Nephron progenitor cell (in vitro differentiated cells): ENCODE results near the gene PKP1.

Experiments used
- DNase-seq: peaks from one replicate; pipeline ENCODE4 v3.0.0; 2021
- H3K27ac Mint-ChIP-seq: 2 replicates; pipeline ENCODE4 v1.8.0; 2021; ENCODE audit warnings: mild to moderate bottlenecking, moderate library complexity, mixed read lengths
- H3K27me3 Mint-ChIP-seq: 2 replicates; pipeline ENCODE4 v1.8.0; 2021; ENCODE audit warnings: mild to moderate bottlenecking, low read depth, mixed read lengths; ENCODE audit not compliant: poor library complexity
- H3K36me3 Mint-ChIP-seq: 2 replicates; pipeline ENCODE4 v1.8.0; 2021; ENCODE audit warnings: low read depth, mixed read lengths
- H3K4me1 Mint-ChIP-seq: 2 replicates; pipeline ENCODE4 v1.8.0; 2021; ENCODE audit warnings: mixed read lengths
- H3K4me3 Mint-ChIP-seq: 2 replicates; pipeline ENCODE4 v1.8.0; 2021; ENCODE audit warnings: mild to moderate bottlenecking, moderate library complexity, mixed read lengths
- H3K9me3 Mint-ChIP-seq: 2 replicates; pipeline ENCODE4 v1.8.0; 2021; ENCODE audit warnings: mild to moderate bottlenecking, moderate library complexity, mixed read lengths
- TF ChIP-seq, protein P1 (sequence below): fragments of 200-600 bp; sonication (generic); IDR thresholded peaks from 2 replicates; pipeline ENCODE4 v1.5.0; 2021; ENCODE audit warnings: antibody characterized with exemption

PKP1 gene

DNA sequence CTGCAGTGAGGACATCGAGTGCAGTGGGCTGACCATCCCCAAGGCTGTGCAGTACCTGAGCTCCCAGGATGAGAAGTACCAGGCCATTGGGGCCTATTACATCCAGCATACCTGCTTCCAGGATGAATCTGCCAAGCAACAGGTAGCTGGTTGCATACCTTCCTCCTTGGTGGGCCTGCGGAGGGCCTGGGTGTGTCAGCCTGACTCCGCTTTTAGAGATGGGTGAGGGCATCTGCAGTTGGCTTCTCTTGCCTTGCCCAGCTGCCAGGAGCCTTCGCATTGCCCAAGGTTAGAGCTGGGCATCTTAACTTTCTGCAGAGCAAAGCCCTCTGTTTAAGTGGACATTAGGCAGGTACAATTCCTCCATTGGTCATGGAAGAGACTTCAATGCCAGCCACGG, 33.2 kb downstream of the PKP1 start:
- TF ChIP-seq, protein P1, sequence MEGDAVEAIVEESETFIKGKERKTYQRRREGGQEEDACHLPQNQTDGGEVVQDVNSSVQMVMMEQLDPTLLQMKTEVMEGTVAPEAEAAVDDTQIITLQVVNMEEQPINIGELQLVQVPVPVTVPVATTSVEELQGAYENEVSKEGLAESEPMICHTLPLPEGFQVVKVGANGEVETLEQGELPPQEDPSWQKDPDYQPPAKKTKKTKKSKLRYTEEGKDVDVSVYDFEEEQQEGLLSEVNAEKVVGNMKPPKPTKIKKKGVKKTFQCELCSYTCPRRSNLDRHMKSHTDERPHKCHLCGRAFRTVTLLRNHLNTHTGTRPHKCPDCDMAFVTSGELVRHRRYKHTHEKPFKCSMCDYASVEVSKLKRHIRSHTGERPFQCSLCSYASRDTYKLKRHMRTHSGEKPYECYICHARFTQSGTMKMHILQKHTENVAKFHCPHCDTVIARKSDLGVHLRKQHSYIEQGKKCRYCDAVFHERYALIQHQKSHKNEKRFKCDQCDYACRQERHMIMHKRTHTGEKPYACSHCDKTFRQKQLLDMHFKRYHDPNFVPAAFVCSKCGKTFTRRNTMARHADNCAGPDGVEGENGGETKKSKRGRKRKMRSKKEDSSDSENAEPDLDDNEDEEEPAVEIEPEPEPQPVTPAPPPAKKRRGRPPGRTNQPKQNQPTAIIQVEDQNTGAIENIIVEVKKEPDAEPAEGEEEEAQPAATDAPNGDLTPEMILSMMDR = no peak
- DNase-seq = no peak
- Mint-ChIP-seq H3K36me3 (no peaks in the 10 kb centered on the region), H3K27ac (no peak overlapping the region), H3K4me1 (peaks cover 11% of the 10 kb centered on the region), H3K9me3 (no peaks in the 10 kb centered on the region), H3K27me3 (peaks cover 12% of the 10 kb centered on the region), H3K4me3 (no peak overlapping the region)

DNA sequence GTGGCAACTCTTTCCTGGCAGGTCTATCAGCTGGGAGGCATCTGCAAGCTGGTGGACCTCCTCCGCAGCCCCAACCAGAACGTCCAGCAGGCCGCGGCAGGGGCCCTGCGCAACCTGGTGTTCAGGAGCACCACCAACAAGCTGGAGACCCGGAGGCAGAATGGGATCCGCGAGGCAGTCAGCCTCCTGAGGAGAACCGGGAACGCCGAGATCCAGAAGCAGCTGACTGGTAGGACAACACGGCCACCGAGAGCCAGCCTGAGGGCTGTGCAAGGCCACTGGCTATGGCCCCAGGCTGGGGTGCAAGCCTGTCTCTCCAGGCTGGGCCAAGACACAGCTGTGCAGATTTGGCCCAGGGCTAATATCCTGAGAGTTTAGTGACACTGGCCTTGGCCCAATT, 34.2 kb downstream of the PKP1 start:
- Mint-ChIP-seq H3K4me3 (no peak overlapping the region), H3K27ac (no peak overlapping the region)

DNA sequence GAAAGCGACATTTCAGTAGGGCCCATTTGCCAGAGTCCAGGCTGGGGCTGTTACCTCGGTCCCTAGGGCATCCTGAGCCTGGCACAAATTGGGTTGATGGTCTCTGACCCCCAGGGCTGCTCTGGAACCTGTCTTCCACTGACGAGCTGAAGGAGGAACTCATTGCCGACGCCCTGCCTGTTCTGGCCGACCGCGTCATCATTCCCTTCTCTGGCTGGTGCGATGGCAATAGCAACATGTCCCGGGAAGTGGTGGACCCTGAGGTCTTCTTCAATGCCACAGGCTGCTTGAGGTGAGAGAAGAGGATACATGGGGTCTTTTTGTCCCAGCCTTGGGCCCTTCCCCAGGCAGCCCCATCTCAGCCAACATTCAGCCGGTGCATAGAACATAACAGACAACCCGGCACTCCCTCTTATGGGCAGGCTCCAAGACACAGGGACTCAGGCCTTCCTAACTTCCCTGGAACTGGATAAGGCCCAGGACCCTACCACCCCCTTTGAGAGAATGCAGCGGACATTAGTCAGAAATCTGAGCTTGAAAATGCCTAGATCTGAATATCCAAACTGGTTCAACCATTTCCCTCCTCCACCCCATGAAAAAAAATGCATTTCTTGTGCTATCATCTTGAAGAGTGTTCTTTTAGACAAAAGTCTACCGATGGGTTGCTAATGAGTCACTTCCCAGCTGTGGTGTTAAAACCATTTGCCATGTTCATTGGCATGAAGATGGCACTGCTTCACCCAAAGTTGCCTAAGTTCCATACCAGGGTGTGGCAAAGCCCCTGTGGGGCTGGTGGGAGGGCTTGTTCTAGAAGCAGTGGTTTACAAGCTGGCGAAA, 35.4 kb downstream of the PKP1 start:
- DNase-seq = no peak
- Mint-ChIP-seq H3K4me3 (no peak overlapping the region), H3K36me3 (no peaks in the 10 kb centered on the region), H3K27me3 (peaks cover 15% of the 10 kb centered on the region), H3K27ac (no peak overlapping the region), H3K9me3 (no peaks in the 10 kb centered on the region), H3K4me1 (peaks cover 11% of the 10 kb centered on the region)
- TF ChIP-seq, protein P1 = no peak

More for the DNA sequence above, 34.2 kb downstream of the PKP1 start:
- H3K9me3 Mint-ChIP-seq = no peaks in the 10 kb centered on the region
- TF ChIP-seq, protein P1 = no peak
- peaks cover 9% of the 10 kb centered on the region for H3K27me3 Mint-ChIP-seq
- no peaks in the 10 kb centered on the region for H3K36me3 Mint-ChIP-seq
- peaks cover 11% of the 10 kb centered on the region for H3K4me1 Mint-ChIP-seq
- no peak for DNase-seq

DNA sequence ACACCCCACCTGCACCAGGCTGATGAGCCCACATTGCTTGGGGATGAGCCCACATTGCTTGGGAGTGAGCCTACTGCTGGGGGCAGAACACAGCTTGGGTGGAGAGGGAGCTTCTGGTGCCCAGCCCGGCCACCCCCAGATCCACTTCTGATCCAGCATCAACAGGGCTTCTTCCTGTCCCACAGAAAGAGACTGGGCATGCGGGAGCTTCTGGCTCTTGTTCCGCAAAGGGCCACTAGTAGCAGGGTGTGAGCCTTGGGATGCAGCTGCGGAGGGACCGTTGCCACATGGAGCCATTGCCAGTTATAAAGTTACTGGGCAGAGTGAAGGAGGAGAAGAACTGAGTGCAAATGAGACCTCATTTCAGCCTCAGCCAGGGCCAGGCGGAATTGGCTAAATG, 36.3 kb downstream of the PKP1 start:
- Mint-ChIP-seq H3K27ac (peak overlapping the region; percentile 54), H3K36me3 (no peaks in the 10 kb centered on the region), H3K4me1 (peaks cover 11% of the 10 kb centered on the region), H3K4me3 (no peak overlapping the region), H3K9me3 (no peaks in the 10 kb centered on the region), H3K27me3 (peaks cover 14% of the 10 kb centered on the region)
- TF ChIP-seq, protein P1 = no peak
- DNase-seq = no peak

DNA sequence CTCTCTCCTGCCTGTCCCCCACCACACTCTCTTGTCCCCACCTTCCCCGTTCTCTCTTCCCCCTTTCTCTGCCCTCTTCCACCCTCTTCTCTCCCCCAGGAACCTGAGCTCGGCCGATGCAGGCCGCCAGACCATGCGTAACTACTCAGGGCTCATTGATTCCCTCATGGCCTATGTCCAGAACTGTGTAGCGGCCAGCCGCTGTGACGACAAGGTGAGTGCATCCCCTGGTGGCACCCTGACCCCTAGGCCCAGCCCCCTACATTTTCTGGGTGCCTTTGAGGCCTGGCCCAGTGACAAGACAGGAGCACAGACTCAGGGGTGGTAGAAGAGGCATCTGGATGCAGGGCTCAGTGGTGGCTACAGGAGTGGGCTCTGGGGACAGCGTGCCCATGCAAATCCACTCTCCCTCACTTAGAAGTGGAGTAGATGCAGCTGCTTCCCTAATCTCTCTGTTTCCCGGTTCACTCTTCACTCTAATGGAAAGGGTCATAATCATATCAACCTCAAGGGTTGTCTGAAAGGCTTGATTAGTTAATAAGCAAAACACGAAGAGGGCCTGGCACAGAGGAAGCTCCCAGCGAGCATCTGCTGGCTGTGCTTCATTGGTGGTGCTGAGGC, 37.0 kb downstream of the PKP1 start:
- Mint-ChIP-seq H3K4me3 (no peak overlapping the region), H3K36me3 (no peaks in the 10 kb centered on the region), H3K27ac (no peak overlapping the region), H3K9me3 (no peaks in the 10 kb centered on the region), H3K4me1 (peaks cover 11% of the 10 kb centered on the region), H3K27me3 (peaks cover 13% of the 10 kb centered on the region)
- DNase-seq = no peak
- TF ChIP-seq, protein P1 = no peak
